Tongue (tissue), 2 donors: ENCODE data around the gene LRRC3C. TPM values are rescaled to one million over a fixed set of nuclear protein-coding genes. Genes with fewer than 3 reads are reported as not detected.

Experiments
- DNase-seq: peaks from one replicate; pipeline ENCODE4 v3.0.0-alpha.2; 2015
- total RNA-seq: library from RNA; depleted of rRNA; stranded (reverse); fragments of >200 nt; gene quantifications from one replicate; pipeline ENCODE4 v1.2.3, GENCODE V29; 2014

LRRC3C gene
- total RNA-seq, 1 donor from 2014 or later: not detected

DNA sequence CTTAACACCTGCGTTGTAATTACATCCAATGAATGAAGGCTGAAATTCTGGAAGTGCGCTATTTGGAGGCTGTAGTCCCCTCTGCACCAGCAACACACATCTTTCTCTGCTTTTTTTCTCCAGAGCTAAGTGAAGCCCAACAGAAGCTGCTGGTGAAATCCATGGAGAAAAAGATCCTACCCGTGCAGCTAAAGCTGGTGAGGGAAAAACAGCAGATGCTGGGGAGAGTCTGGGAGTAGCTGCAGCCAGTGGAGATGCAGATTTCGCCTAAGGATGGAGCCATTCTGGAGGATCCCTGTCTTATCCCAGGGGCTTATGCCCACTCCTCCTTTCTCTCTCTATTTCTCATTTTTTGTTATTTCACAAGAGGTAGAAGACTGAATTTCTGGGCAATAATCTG lies 48.3 kb downstream of the LRRC3C start:
- no peak for DNase-seq

DNA sequence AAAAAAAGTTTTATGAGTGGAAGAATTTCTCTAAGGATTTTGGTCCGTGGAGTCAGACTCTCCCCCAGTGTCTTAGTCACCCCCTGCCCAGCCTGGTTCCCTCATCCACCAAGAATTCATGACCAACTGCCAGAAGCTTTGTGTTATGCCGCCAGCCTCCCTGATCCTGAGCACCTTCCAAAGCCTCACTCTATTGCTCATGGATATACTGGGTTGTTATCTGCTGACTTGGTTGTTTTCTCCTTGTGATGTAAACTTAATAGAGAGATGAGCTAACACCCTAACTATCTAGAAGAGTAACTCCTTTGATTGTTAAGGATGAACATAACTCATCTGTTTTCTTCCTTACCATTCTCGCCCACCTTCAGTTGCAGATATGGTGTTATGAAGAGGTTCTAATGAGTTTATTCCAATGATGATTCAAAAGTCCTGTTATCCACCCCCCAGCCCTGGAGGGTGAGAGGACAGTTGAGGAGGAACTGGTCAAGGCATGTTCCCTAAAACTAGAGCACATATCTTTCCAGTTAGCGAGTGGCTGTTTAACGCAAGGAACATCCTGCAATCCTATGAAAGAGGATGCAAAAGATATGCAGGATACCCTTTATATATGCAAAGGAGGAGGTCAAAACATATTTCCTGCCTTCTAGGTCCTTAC lies 51.6 kb downstream of the LRRC3C start:
- DNase-seq: no peak

DNA sequence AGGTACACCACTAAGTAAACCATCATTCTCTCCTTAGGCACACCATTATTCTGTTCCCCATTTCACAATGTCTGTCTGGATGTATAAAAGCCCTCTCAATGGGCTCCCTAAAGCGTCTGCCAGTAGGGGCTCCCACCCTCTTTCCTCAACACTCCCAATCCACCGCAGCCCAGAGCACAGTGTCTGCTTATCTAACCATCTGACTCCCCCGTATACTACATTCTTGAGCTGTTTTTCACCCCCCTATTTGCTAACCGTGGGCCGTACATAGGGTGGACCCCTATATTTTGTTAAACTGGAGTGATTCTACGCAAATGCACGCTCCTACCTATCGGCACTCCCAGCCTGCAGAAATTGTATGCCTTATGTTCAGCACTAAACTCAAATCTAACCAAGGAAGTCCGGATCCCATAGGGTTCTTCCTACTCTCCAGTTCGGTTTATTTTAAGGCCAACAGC lies 52.4 kb downstream of the LRRC3C start:
- no peak for DNase-seq

DNA sequence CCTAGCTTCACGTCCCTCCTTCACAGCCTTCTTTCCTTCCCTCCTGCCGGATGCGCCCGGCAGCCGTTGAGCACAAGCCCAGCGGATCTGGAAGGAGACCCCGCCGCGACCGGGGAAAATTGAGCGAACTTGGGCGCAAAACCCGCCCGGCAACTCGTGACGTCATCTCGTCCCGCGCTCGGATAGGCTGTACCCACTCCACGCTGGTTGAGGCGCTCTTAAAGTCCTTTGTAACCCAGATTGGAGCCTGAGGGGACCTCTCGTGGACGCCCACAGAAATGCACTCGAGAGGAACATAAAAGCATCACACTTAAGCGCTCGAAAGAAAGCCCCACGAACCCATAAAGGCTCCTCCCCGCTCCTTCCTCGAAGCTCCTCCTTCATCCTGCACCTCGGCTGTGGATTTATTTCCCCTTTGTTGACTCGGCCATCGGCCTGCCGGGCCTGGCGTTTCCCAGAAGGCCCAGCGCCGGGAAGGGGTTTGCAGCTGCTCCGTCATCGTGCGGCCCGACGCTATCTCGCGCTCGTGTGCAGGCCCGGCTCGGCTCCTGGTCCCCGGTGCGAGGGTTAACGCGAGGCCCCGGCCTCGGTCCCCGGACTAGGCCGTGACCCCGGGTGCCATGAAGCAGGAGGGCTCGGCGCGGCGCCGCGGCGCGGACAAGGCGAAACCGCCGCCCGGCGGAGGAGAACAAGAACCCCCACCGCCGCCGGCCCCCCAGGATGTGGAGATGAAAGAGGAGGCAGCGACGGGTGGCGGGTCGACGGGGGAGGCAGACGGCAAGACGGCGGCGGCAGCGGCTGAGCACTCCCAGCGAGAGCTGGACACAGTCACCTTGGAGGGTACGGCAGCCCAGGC lies 53.0 kb downstream of the LRRC3C start, which contains the start of gene PSMD3:
Gene PSMD3 (plus strand): TSS at position 457 of the 856 bp plus-strand sequence. CDS start 164 bp downstream, at position 621.
- DNase-seq: peak; percentile 100

DNA sequence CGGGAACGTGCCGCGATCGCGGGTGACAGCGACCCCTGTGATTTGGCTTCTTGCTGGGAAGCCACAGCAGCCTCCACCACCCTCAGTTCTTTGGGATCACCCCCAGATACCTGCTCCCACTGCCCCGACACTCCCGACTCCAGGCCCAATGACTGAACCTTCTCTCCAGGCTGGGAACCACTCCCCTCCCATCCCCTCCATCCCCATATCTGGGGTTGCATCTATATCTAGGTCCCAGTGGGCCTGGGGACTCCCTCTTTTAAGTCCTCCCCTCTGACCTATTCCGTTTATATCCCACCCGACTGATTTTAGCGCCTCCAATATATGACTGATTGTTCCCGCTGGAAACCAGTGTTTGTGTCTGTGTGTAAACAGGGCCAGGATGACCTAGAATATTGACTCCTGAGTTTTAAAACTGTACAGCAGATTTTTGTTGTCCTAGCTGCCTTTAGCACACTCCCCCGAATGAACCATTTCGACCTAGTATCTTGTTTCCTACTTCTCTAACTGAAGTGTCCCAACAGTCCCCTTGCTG lies 53.7 kb downstream of the LRRC3C start:
- DNase-seq: no peak

DNA sequence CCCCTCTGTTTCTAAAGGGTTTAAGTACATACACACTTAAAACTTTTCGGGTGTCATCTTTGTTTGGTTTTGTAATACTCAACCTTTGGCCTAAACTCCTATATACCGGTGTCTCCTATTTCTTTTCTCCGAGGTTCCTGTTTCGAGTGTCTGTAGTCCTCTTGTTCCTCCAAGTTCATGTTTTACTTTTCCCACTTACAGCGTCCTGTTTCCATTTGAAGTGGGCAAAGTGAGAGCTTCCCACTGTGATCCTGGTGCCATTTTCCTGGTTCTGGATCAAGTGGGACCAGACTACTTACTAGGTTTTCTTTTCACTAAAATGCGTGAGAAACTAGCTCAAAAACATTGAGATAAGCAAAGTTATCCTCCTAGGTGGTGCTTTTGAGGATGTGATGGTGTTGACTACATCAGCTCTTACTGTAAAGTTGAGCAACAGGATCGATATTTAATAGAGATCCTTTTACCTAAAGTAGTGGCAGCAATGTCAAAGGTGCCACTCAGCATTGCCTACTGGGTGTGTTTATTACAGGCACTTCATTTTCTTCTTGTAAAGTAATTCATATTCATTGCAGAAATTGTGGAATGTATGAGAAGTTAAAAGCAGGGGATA lies 54.3 kb downstream of the LRRC3C start:
- DNase-seq: no peak

DNA sequence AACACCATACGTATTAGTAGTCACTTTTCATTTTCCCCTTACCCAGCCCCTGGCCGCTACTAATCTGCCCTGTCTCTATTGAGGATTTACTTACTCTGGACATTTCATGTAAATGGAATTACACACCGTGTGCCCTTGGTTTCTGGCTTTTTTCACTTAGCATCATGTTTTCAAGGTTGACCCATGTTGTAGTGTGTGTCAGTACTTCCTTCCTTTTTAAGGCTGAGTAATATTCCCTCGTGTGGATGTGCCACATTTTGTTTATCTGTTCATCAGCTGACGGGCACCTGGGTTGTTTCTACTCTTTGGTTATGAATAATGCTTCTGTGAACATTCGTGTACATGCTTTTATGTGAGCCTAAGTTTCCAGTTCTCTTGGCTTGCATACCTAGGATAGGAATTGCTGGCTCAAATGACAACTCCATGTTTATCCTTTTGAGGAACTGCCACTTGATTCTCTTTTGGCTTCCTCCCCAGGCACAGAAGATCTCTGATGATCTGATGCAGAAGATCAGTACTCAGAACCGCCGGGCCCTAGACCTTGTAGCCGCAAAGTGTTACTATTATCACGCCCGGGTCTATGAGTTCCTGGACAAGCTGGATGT lies 60.8 kb downstream of the LRRC3C start:
- DNase-seq: no peak

DNA sequence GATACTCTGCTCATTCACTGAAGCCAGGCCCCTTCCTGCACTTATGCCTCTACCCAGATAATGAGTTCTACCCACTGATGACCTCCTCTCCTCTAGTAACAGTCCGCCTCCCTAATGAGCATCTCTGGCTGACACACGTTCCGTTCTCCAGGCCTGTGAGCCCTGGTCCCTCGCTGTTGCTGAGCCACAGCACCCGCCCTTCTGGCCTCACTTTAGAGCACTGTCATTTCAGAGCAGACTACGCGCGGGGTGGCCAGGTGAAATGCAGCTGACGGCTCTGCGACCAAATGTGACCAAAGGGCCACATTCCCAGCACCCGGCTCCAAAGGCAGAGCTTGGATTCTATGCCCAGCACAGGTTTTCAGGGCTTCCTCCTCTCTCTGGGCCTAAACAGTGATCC lies 66.9 kb downstream of the LRRC3C start:
- DNase-seq: no peak

Other genes starting within 250 kb of the LRRC3C start
- 11.2 TPM for gene PGAP3, start 239.7 kb upstream of the LRRC3C start, total RNA-seq
- 97.8 TPM for gene ERBB2, start 227.7 kb upstream of the LRRC3C start, total RNA-seq
- gene MIEN1, start 197.2 kb upstream of the LRRC3C start, total RNA-seq: 8.7 TPM
- 11.4 TPM for gene GRB7, start 189.8 kb upstream of the LRRC3C start, total RNA-seq
- 0.51 TPM for gene IKZF3, start 63.4 kb upstream of the LRRC3C start, total RNA-seq
- gene ZPBP2, start 59.5 kb upstream of the LRRC3C start, total RNA-seq: not detected
- 8.2 TPM for gene GSDMB, start 9.1 kb upstream of the LRRC3C start, total RNA-seq
- 38.1 TPM for gene ORMDL3, start 131 bp upstream of the LRRC3C start, total RNA-seq
- gene GSDMA, start 35.3 kb downstream of the LRRC3C start, total RNA-seq: not detected
- gene PSMD3, start 53.1 kb downstream of the LRRC3C start, total RNA-seq: 65.9 TPM
- not detected for gene CSF3, start 87.7 kb downstream of the LRRC3C start, total RNA-seq
- gene MED24, start 126.7 kb downstream of the LRRC3C start, total RNA-seq: 66.0 TPM
- gene THRA, start 135.2 kb downstream of the LRRC3C start, total RNA-seq: 63.7 TPM
- 2.4 TPM for gene NR1D1, start 172.9 kb downstream of the LRRC3C start, total RNA-seq
- 70.4 TPM for gene MSL1, start 194.2 kb downstream of the LRRC3C start, total RNA-seq
- gene CASC3, start 212.8 kb downstream of the LRRC3C start, total RNA-seq: 47.2 TPM
- 48.0 TPM for gene RAPGEFL1, start 249.7 kb downstream of the LRRC3C start, total RNA-seq